ENCODE measurements around the gene TIMM23.
A peak's percentile ranks its signal among the peaks of the same experiment; 100 is the strongest.

The TIMM23 gene

GRCh38 chr10:46019569-46020343, 47.5 kb downstream of the TIMM23 start:
- H3K9ac ChIP-seq (ENCODE audit: low read depth in 1 of 2, low read length in 2 of 2) = peak overlapping the region in 1 of 2 donors; percentile 1
- H3K9me3 ChIP-seq (ENCODE audit: control insufficient read depth in 2 of 2, low read length in 2 of 2) = no peaks in the 10 kb centered on the region
- peak overlapping the region in 1 of 2 donors; percentile 51 for H3K4me3 ChIP-seq (ENCODE audit: low read length in 2 of 2)
- H3K27me3 ChIP-seq (ENCODE audit: control insufficient read depth in 2 of 2, insufficient read depth in 2 of 2, low read length in 2 of 2) = no peaks in the 10 kb centered on the region
- H3K4me1 ChIP-seq (ENCODE audit: control insufficient read depth in 2 of 2, insufficient read depth in 2 of 2, low read length in 2 of 2) = peaks cover 11 to 21% of the 10 kb centered on the region in 2 donors
- peaks cover 16% of the 10 kb centered on the region in 2 donors for H3K36me3 ChIP-seq (ENCODE audit: control insufficient read depth in 2 of 2, insufficient read depth in 2 of 2, low read length in 2 of 2)
- peak overlapping the region in 1 of 2 donors; percentile 35 for H3K27ac ChIP-seq (ENCODE audit: low read depth in 2 of 2, low read length in 2 of 2)

- Histone ChIP-seq H3K27me3 (ENCODE audit: control insufficient read depth in 2 of 2, insufficient read depth in 2 of 2, low read length in 2 of 2) (no peaks in the 10 kb centered on the region), H3K9me3 (ENCODE audit: control insufficient read depth in 2 of 2, low read length in 2 of 2) (no peaks in the 10 kb centered on the region), H3K27ac (ENCODE audit: low read depth in 2 of 2, low read length in 2 of 2) (peak overlapping the region in 1 of 2 donors; percentile 29), H3K4me1 (ENCODE audit: control insufficient read depth in 2 of 2, insufficient read depth in 2 of 2, low read length in 2 of 2) (peaks cover 11 to 24% of the 10 kb centered on the region in 2 donors), H3K36me3 (ENCODE audit: control insufficient read depth in 2 of 2, insufficient read depth in 2 of 2, low read length in 2 of 2) (peaks cover 12 to 13% of the 10 kb centered on the region in 2 donors), H3K4me3 (ENCODE audit: low read length in 2 of 2) (peak overlapping the region in 1 of 2 donors; percentile 51), H3K9ac (ENCODE audit: low read depth in 1 of 2, low read length in 2 of 2) (peak overlapping the region in 1 of 2 donors; percentile 1)
Measured at GRCh38 chr10:46020344-46020657, 48.0 kb downstream of the TIMM23 start.

DNA sequence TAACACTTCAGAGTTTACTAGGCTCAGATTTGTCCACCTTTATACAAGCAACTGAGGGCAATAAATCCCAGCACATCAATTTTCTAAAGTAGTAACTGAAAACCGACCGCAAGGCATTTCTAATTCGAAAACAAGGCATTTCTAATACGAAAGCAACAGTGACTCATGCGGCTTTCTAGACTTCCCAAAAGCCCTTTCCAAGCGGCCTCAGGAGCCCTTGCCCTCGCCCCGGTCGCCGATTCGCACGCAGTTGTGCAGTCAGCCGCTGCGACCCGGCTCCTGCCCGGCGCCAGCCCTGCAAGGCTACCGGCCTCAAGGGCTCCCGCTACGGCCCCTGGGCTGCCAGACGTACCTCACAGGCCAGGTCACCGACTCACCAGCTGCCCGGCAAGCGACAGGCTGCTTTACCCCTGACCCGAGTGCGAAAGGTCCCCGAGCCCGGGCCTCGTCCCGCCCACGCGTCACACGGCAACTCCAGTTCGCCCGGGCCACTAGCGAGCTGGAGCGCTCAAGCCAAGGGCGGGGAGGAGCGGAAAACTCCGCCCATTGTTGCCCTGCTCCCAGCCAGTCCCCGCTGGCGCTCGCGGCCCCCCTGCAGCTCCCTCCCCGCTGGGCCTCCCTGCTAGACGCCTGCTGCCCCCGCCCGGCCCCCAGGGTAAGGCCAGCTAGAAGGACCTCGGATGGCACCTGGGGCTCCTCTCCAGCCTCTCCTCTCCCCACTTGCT, 50.9 kb downstream of the TIMM23 start:
- Histone ChIP-seq H3K27me3 (ENCODE audit: control insufficient read depth in 2 of 2, insufficient read depth in 2 of 2, low read length in 2 of 2) (no peaks in the 10 kb centered on the region), H3K4me3 (ENCODE audit: low read length in 2 of 2) (peak overlapping the region; percentile 72 to 77), H3K9me3 (ENCODE audit: control insufficient read depth in 2 of 2, low read length in 2 of 2) (no peaks in the 10 kb centered on the region), H3K9ac (ENCODE audit: low read depth in 1 of 2, low read length in 2 of 2) (peak overlapping the region; percentile 71 to 72), H3K4me1 (ENCODE audit: control insufficient read depth in 2 of 2, insufficient read depth in 2 of 2, low read length in 2 of 2) (peaks cover 14 to 39% of the 10 kb centered on the region in 2 donors), H3K27ac (ENCODE audit: low read depth in 2 of 2, low read length in 2 of 2) (peak overlapping the region; percentile 66 to 77), H3K36me3 (ENCODE audit: control insufficient read depth in 2 of 2, insufficient read depth in 2 of 2, low read length in 2 of 2) (peaks cover 0 to 2% of the 10 kb centered on the region in 2 donors)

DNA sequence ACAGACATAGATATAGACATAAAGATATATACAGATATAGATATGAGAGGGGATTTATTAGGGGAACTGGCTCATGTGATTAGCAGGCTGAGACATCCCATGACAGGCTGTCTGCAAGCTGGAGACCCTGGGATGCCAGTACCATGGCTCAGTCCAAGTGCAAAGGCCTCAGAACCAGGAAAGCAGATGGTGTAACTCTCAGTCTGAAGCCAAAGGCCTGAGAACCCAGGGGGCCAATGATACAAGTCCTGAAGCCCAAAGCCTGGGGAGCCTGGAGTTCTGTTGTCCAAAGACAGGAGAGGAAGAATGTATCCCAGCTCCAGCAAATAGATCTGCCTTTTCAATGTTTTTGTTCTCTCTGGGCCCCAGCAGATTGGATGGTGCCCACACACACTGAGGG, 52.7 kb downstream of the TIMM23 start:
- no peak overlapping the region for H3K27ac ChIP-seq (ENCODE audit: low read depth in 2 of 2, low read length in 2 of 2)
- peaks cover 32 to 44% of the 10 kb centered on the region in 2 donors for H3K4me1 ChIP-seq (ENCODE audit: control insufficient read depth in 2 of 2, insufficient read depth in 2 of 2, low read length in 2 of 2)
- no peak overlapping the region for H3K9ac ChIP-seq (ENCODE audit: low read depth in 1 of 2, low read length in 2 of 2)
- H3K27me3 ChIP-seq (ENCODE audit: control insufficient read depth in 2 of 2, insufficient read depth in 2 of 2, low read length in 2 of 2) = no peaks in the 10 kb centered on the region
- no peaks in the 10 kb centered on the region for H3K9me3 ChIP-seq (ENCODE audit: control insufficient read depth in 2 of 2, low read length in 2 of 2)
- no peak overlapping the region for H3K4me3 ChIP-seq (ENCODE audit: low read length in 2 of 2)
- no peaks in the 10 kb centered on the region for H3K36me3 ChIP-seq (ENCODE audit: control insufficient read depth in 2 of 2, insufficient read depth in 2 of 2, low read length in 2 of 2)

- Histone ChIP-seq H3K4me1 (ENCODE audit: control insufficient read depth in 2 of 2, insufficient read depth in 2 of 2, low read length in 2 of 2) (peaks cover 32 to 39% of the 10 kb centered on the region in 2 donors), H3K9me3 (ENCODE audit: control insufficient read depth in 2 of 2, low read length in 2 of 2) (no peaks in the 10 kb centered on the region), H3K36me3 (ENCODE audit: control insufficient read depth in 2 of 2, insufficient read depth in 2 of 2, low read length in 2 of 2) (no peaks in the 10 kb centered on the region), H3K27ac (ENCODE audit: low read depth in 2 of 2, low read length in 2 of 2) (no peak overlapping the region), H3K9ac (ENCODE audit: low read depth in 1 of 2, low read length in 2 of 2) (no peak overlapping the region), H3K27me3 (ENCODE audit: control insufficient read depth in 2 of 2, insufficient read depth in 2 of 2, low read length in 2 of 2) (no peaks in the 10 kb centered on the region), H3K4me3 (ENCODE audit: low read length in 2 of 2) (no peak overlapping the region)
Measured at GRCh38 chr10:46025406-46025805, 53.1 kb downstream of the TIMM23 start.

DNA sequence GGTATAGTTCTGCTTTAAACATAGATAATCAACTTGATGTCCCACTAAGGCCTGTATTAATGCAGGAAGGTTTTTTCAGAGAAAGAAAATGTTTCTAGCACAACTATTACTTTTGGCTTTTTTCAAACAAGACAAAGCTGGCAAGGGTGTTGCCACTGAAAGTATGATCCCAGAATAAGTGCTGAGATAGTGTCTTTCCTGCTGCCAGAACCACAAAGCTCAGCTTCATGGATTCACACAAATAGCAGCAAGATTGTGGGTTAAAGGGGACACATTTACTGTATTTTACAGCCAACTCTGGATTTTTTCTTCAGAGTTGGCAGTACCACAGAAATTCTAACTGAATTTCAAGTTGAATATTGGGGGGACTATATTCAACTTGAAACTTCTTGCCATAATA, 53.8 kb downstream of the TIMM23 start:
- Histone ChIP-seq H3K27ac (ENCODE audit: low read depth in 2 of 2, low read length in 2 of 2) (no peak overlapping the region), H3K9ac (ENCODE audit: low read depth in 1 of 2, low read length in 2 of 2) (no peak overlapping the region), H3K4me3 (ENCODE audit: low read length in 2 of 2) (no peak overlapping the region), H3K9me3 (ENCODE audit: control insufficient read depth in 2 of 2, low read length in 2 of 2) (no peaks in the 10 kb centered on the region), H3K36me3 (ENCODE audit: control insufficient read depth in 2 of 2, insufficient read depth in 2 of 2, low read length in 2 of 2) (no peaks in the 10 kb centered on the region), H3K27me3 (ENCODE audit: control insufficient read depth in 2 of 2, insufficient read depth in 2 of 2, low read length in 2 of 2) (no peaks in the 10 kb centered on the region), H3K4me1 (ENCODE audit: control insufficient read depth in 2 of 2, insufficient read depth in 2 of 2, low read length in 2 of 2) (peaks cover 32 to 38% of the 10 kb centered on the region in 2 donors)

GRCh38 chr10:46028584-46029460, 56.5 kb downstream of the TIMM23 start:
- Histone ChIP-seq H3K4me3 (ENCODE audit: low read length in 2 of 2) (peak overlapping the region; percentile 88 to 95), H3K27ac (ENCODE audit: low read depth in 2 of 2, low read length in 2 of 2) (peak overlapping the region; percentile 89 to 96), H3K4me1 (ENCODE audit: control insufficient read depth in 2 of 2, insufficient read depth in 2 of 2, low read length in 2 of 2) (peaks cover 28 to 32% of the 10 kb centered on the region in 2 donors), H3K27me3 (ENCODE audit: control insufficient read depth in 2 of 2, insufficient read depth in 2 of 2, low read length in 2 of 2) (no peaks in the 10 kb centered on the region), H3K9ac (ENCODE audit: low read depth in 1 of 2, low read length in 2 of 2) (peak overlapping the region; percentile 91 to 99), H3K9me3 (ENCODE audit: control insufficient read depth in 2 of 2, low read length in 2 of 2) (no peaks in the 10 kb centered on the region), H3K36me3 (ENCODE audit: control insufficient read depth in 2 of 2, insufficient read depth in 2 of 2, low read length in 2 of 2) (no peaks in the 10 kb centered on the region)

DNA sequence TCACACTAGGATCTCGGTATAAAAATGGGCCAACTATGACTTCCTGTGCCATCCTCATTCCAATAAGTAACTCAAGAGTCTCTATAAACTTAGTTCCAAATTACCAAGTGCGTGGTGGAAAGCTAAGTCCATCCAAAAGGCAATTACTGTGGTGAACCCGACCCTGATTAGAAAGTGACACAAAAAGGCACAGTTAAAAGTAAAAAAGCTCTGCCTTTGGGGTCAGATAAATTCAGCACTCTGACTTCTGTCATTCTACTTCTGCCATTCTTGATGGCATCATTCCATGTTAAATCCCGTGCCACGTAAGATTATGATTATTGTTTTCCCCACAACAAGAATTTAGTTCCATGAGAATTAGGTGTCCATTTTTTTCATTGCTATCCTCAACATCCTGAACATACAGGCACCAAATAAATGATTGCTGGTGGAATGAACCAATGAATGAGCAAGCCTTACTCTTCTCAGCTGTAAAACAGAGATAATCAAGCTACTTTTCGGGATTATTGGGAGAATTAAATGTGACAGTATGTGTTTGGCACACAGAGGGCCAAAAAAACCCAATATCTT, 57.3 kb downstream of the TIMM23 start:
- H3K9ac ChIP-seq (ENCODE audit: low read depth in 1 of 2, low read length in 2 of 2) = peak overlapping the region; percentile 91 to 99
- peak overlapping the region; percentile 88 to 95 for H3K4me3 ChIP-seq (ENCODE audit: low read length in 2 of 2)
- H3K4me1 ChIP-seq (ENCODE audit: control insufficient read depth in 2 of 2, insufficient read depth in 2 of 2, low read length in 2 of 2) = peaks cover 23 to 29% of the 10 kb centered on the region in 2 donors
- H3K9me3 ChIP-seq (ENCODE audit: control insufficient read depth in 2 of 2, low read length in 2 of 2) = no peaks in the 10 kb centered on the region
- no peaks in the 10 kb centered on the region for H3K27me3 ChIP-seq (ENCODE audit: control insufficient read depth in 2 of 2, insufficient read depth in 2 of 2, low read length in 2 of 2)
- H3K27ac ChIP-seq (ENCODE audit: low read depth in 2 of 2, low read length in 2 of 2) = peak overlapping the region; percentile 89 to 96
- no peaks in the 10 kb centered on the region for H3K36me3 ChIP-seq (ENCODE audit: control insufficient read depth in 2 of 2, insufficient read depth in 2 of 2, low read length in 2 of 2)

GRCh38 chr10:46030091-46030937, 58.0 kb downstream of the TIMM23 start, which contains the start of gene NCOA4:
Gene NCOA4, minus strand, starts transcription at chr10:46030623. Its CDS starts 13,943 bp downstream, at chr10:46016680.
- peaks cover 20 to 26% of the 10 kb centered on the region in 2 donors for H3K4me1 ChIP-seq (ENCODE audit: control insufficient read depth in 2 of 2, insufficient read depth in 2 of 2, low read length in 2 of 2)
- H3K27ac ChIP-seq (ENCODE audit: low read depth in 2 of 2, low read length in 2 of 2) = peak within 1 kb of the TSS; percentile 89 to 96
- H3K9ac ChIP-seq (ENCODE audit: low read depth in 1 of 2, low read length in 2 of 2) = peak within 1 kb of the TSS; percentile 91 to 99
- H3K27me3 ChIP-seq (ENCODE audit: control insufficient read depth in 2 of 2, insufficient read depth in 2 of 2, low read length in 2 of 2) = no peaks in the 10 kb centered on the region
- H3K9me3 ChIP-seq (ENCODE audit: control insufficient read depth in 2 of 2, low read length in 2 of 2) = no peaks in the 10 kb centered on the region
- peak within 1 kb of the TSS; percentile 88 to 95 for H3K4me3 ChIP-seq (ENCODE audit: low read length in 2 of 2)
- H3K36me3 ChIP-seq (ENCODE audit: control insufficient read depth in 2 of 2, insufficient read depth in 2 of 2, low read length in 2 of 2) = no peaks in the 10 kb centered on the region

Data from mucosa of rectum (tissue), 2 donors.